H1 (cell line): Measurements from ENCODE around the gene SEC61A1. TPM values are rescaled to one million over a fixed set of nuclear protein-coding genes. Genes with fewer than 3 reads are reported as not detected.

ENCODE experiments used
- CTCF ChIA-PET: fragments of 300-600 bp; sonication (Branson Sonifier 250); formaldehyde crosslinking; loops from one replicate; lab custom pipeline; 2021; ENCODE audit not compliant: partially characterized antibody; lab: Charles Lee
- POLR2A ChIA-PET: fragments of 300-600 bp; sonication (Branson Sonifier 250); formaldehyde crosslinking; loops from one replicate; lab custom pipeline; 2021; ENCODE audit warnings: inconsistent platforms; ENCODE audit not compliant: partially characterized antibody; lab: Charles Lee
- DNase-seq, 2 experiments: peaks; one replicate each; pipeline versions ENCODE4 v3.0.0 to v3.0.0-alpha.2; 2010 to 2022; ENCODE audit warnings: low spot score in 2 of 2, low read depth in 1 of 2, mixed read lengths in 1 of 2
- FAIRE-seq: peaks from 2 replicates; lab custom pipeline; 2011; peaks lifted over from hg19 to GRCh38; lab: Jason Lieb, UNC
- H2AFZ ChIP-seq: 2 replicates; pipeline ENCODE4 v1.8.1; 2012; ENCODE audit warnings: low read length, inconsistent platforms
- H2AK5ac ChIP-seq: 2 replicates; pipeline ENCODE4 v1.6.1; 2013; ENCODE audit warnings: low read depth, low read length
- H2BK120ac ChIP-seq: replicated peaks from 2 replicates; pipeline ENCODE3; 2013; ENCODE audit warnings: low read depth, low read length, inconsistent platforms
- H2BK12ac ChIP-seq: 2 replicates; pipeline ENCODE4 v1.6.1; 2013; ENCODE audit warnings: low read depth, low read length
- H2BK15ac ChIP-seq: 2 replicates; pipeline ENCODE4 v1.6.1; 2013; ENCODE audit warnings: low read length
- H2BK20ac ChIP-seq: 2 replicates; pipeline ENCODE4 v1.6.1; 2013; ENCODE audit warnings: low read length
- H2BK5ac ChIP-seq: 2 replicates; pipeline ENCODE4 v1.6.1; 2013; ENCODE audit warnings: low read depth, low read length
- H3K14ac ChIP-seq: 2 replicates; pipeline ENCODE4 v1.6.1; 2013; ENCODE audit warnings: inconsistent platforms; ENCODE audit not compliant: insufficient read length
- H3K18ac ChIP-seq: 2 replicates; pipeline ENCODE4 v1.6.1; 2013; ENCODE audit warnings: low read length; ENCODE audit errors: extremely low read depth
- H3K23ac ChIP-seq: 2 replicates; pipeline ENCODE4 v1.6.1; 2013; ENCODE audit warnings: inconsistent platforms; ENCODE audit not compliant: insufficient read length
- H3K23me2 ChIP-seq: 2 replicates; pipeline ENCODE4 v1.6.1; 2013; ENCODE audit warnings: low read depth, low read length
- H3K27ac ChIP-seq: 2 replicates; pipeline ENCODE4 v1.6.1; 2011; ENCODE audit warnings: low read depth, low read length, inconsistent platforms
- H3K27me3 ChIP-seq, 4 experiments: replicated peaks in 1 of 4; 1 replicate in 1 of 4; 2 replicates in 3 of 4; pipeline versions ENCODE4 v1.6.1 to v1.8.1; 2011 to 2013; ENCODE audit warnings: low read length in 3 of 4, mild to moderate bottlenecking in 3 of 4, inconsistent platforms in 2 of 4, mixed read lengths in 2 of 4, moderate library complexity in 1 of 4; ENCODE audit not compliant: control insufficient read depth in 3 of 4, insufficient read depth in 3 of 4; ENCODE audit errors: extremely low read depth in 1 of 4
- H3K36me3 ChIP-seq, 4 experiments: 2 replicates each; pipeline versions ENCODE4 v1.6.1 to v1.8.1; 2011 to 2013; ENCODE audit warnings: mild to moderate bottlenecking in 4 of 4, low read length in 3 of 4, moderate library complexity in 2 of 4, control low read depth in 1 of 4, inconsistent platforms in 1 of 4; ENCODE audit not compliant: insufficient read depth in 4 of 4, control insufficient read depth in 2 of 4
- H3K4ac ChIP-seq: replicated peaks from 2 replicates; pipeline ENCODE3; 2013; ENCODE audit warnings: low read length, low read depth, mixed read lengths, inconsistent platforms; ENCODE audit not compliant: insufficient read length
- H3K4me1 ChIP-seq, 4 experiments: replicated peaks in 1 of 4; 1 replicate in 1 of 4; 2 replicates in 3 of 4; pipeline versions ENCODE4 v1.6.1 to v1.8.1; 2011 to 2013; ENCODE audit warnings: low read length in 3 of 4, inconsistent platforms in 2 of 4, mixed read lengths in 1 of 4; ENCODE audit not compliant: insufficient read depth in 4 of 4, control insufficient read depth in 3 of 4
- H3K4me2 ChIP-seq, 2 experiments: 2 replicates each; pipeline versions ENCODE4 v1.6.1 to v1.8.1; 2011 to 2013; ENCODE audit warnings: low read depth in 2 of 2, low read length in 2 of 2, control low read depth in 1 of 2, inconsistent platforms in 1 of 2, mild to moderate bottlenecking in 1 of 2; ENCODE audit not compliant: insufficient read depth in 1 of 2
- H3K4me3 ChIP-seq, 4 experiments: fragments of 200-600, 300-600 bp in 1 of 4; sonication (generic), shearing (Covaris generic), sonication (Bioruptor Twin) in 1 of 4; 2 replicates each; pipeline versions ENCODE4 v1.5.1 to v1.8.1; 2011 to 2016; ENCODE audit warnings: low read length in 4 of 4, low read depth in 3 of 4, control low read depth in 2 of 4, inconsistent platforms in 2 of 4, mild to moderate bottlenecking in 2 of 4, mixed read lengths in 1 of 4, moderate library complexity in 1 of 4; ENCODE audit not compliant: insufficient read depth in 2 of 4; ENCODE audit errors: extremely low read depth in 1 of 4
- H3K56ac ChIP-seq: replicated peaks from 2 replicates; pipeline ENCODE3; 2013; ENCODE audit warnings: low read depth, mild to moderate bottlenecking, mixed read lengths, low read length, inconsistent platforms; ENCODE audit not compliant: insufficient read length
- H3K79me1 ChIP-seq: 2 replicates; pipeline ENCODE4 v1.6.1; 2013; ENCODE audit warnings: low read depth, low read length, control low read depth
- H3K79me2 ChIP-seq, 2 experiments: 2 replicates each; pipeline versions ENCODE4 v1.6.1 to v1.8.1; 2012 to 2013; ENCODE audit warnings: low read length in 2 of 2, mild to moderate bottlenecking in 2 of 2, inconsistent platforms in 1 of 2; ENCODE audit not compliant: insufficient read depth in 2 of 2, control insufficient read depth in 1 of 2
- H3K9ac ChIP-seq, 4 experiments: replicated peaks in 1 of 4; 1 replicate in 1 of 4; 2 replicates in 3 of 4; pipeline versions ENCODE4 v1.6.1 to v1.8.1; 2011 to 2013; ENCODE audit warnings: low read depth in 3 of 4, low read length in 3 of 4, control low read depth in 2 of 4, mild to moderate bottlenecking in 2 of 4, moderate library complexity in 2 of 4, inconsistent platforms in 1 of 4; ENCODE audit errors: extremely low read depth in 1 of 4
- H3K9me3 ChIP-seq, 2 experiments: 2 replicates each; pipeline versions ENCODE4 v1.6.1 to v1.8.1; 2012 to 2013; ENCODE audit warnings: mild to moderate bottlenecking in 2 of 2, moderate library complexity in 2 of 2, control low read depth in 1 of 2, inconsistent platforms in 1 of 2, low read depth in 1 of 2, low read length in 1 of 2, mixed read lengths in 1 of 2; ENCODE audit not compliant: insufficient read depth in 2 of 2
- H4K20me1 ChIP-seq, 2 experiments: replicated peaks in 1 of 2; 2 replicates each; pipeline versions ENCODE3 to v1.8.1; 2011 to 2013; ENCODE audit warnings: inconsistent platforms in 2 of 2, low read length in 2 of 2, mild to moderate bottlenecking in 1 of 2; ENCODE audit not compliant: insufficient read depth in 2 of 2, control insufficient read depth in 1 of 2
- H4K5ac ChIP-seq: 2 replicates; pipeline ENCODE4 v1.6.1; 2013; ENCODE audit warnings: low read length, low read depth, mixed read lengths, inconsistent platforms; ENCODE audit not compliant: insufficient read length
- H4K8ac ChIP-seq: 2 replicates; pipeline ENCODE4 v1.8.0; 2013; ENCODE audit warnings: mild to moderate bottlenecking, moderate library complexity, low read length, inconsistent platforms; ENCODE audit not compliant: insufficient read depth; ENCODE audit errors: extremely low read depth
- H4K91ac ChIP-seq: replicated peaks from 2 replicates; pipeline ENCODE3; 2013; ENCODE audit warnings: low read length, mixed read lengths, inconsistent platforms; ENCODE audit not compliant: insufficient read length
- CHD1 ChIP-seq: IDR thresholded peaks from 2 replicates; pipeline ENCODE4 v1.6.1; 2012; ENCODE audit warnings: low read depth, low read length, improper control_type of control experiment
- CTCF ChIP-seq, 3 experiments: IDR thresholded peaks; 1 replicate in 2 of 3; 2 replicates in 1 of 3; pipeline versions ENCODE4 v1.5.1 to v1.6.1; 2011; ENCODE audit warnings: low read length in 3 of 3, mild to moderate bottlenecking in 3 of 3, inconsistent platforms in 2 of 3, low read depth in 1 of 3, moderate library complexity in 1 of 3; ENCODE audit not compliant: insufficient read depth in 1 of 3; ENCODE audit errors: control extremely low read depth in 1 of 3
- EGR1 ChIP-seq: IDR thresholded peaks from 2 replicates; pipeline ENCODE4 v1.6.1; 2011; ENCODE audit warnings: low read depth, low read length, borderline replicate concordance
- KDM4A ChIP-seq: IDR thresholded peaks from one replicate; pipeline ENCODE4 v1.7.1; 2012; ENCODE audit warnings: low read depth, mild to moderate bottlenecking, moderate library complexity, low read length, inconsistent platforms; ENCODE audit not compliant: severe bottlenecking
- KDM5A ChIP-seq: fragments of 200-600 bp; IDR thresholded peaks from 2 replicates; pipeline ENCODE4 v1.7.1; 2012; ENCODE audit warnings: mild to moderate bottlenecking, low read length, inconsistent platforms, mixed read lengths
- MAFK ChIP-seq: IDR thresholded peaks from 2 replicates; pipeline ENCODE4 v1.6.1; 2012; ENCODE audit warnings: low read depth, mild to moderate bottlenecking, improper control_type of control experiment, low read length
- PHF8 ChIP-seq: fragments of 200-600 bp; sonication (generic); conservative IDR thresholded peaks from 2 replicates; pipeline ENCODE4 v1.7.1; 2012; ENCODE audit warnings: low read depth, mild to moderate bottlenecking, inconsistent platforms, low read length, moderate library complexity
- POU5F1 ChIP-seq: IDR thresholded peaks from 2 replicates; pipeline ENCODE4 v1.6.1; 2011; ENCODE audit warnings: low read depth, mild to moderate bottlenecking, low read length, moderate library complexity
- RBBP5 ChIP-seq: IDR thresholded peaks from 2 replicates; pipeline ENCODE4 v1.7.1; 2012; ENCODE audit warnings: low read depth, mild to moderate bottlenecking, inconsistent platforms, low read length, moderate library complexity, borderline replicate concordance
- SIX5 ChIP-seq: IDR thresholded peaks from 2 replicates; pipeline ENCODE4 v1.6.1; 2011; ENCODE audit warnings: mild to moderate bottlenecking, low read depth, low read length
- SRF ChIP-seq: IDR thresholded peaks from 2 replicates; pipeline ENCODE4 v1.6.1; 2011; ENCODE audit warnings: mild to moderate bottlenecking, low read depth, low read length, moderate library complexity
- TEAD4 ChIP-seq: IDR thresholded peaks from 2 replicates; pipeline ENCODE4 v1.6.1; 2012; ENCODE audit warnings: low read depth, low read length, inconsistent platforms, mixed read lengths
- WGBS, 2 experiments: shearing (Covaris generic) in 1 of 2; methylation state at CpG; one replicate each; pipeline versions ENCODE4 v1.1.6 to v1.1.7; 2013 to 2015; ENCODE audit warnings: low lambda C conversion rate in 2 of 2, mixed read lengths in 2 of 2, inconsistent platforms in 1 of 2, low coverage in 1 of 2, missing lambda C conversion rate in 1 of 2; ENCODE audit not compliant: insufficient replicate concordance in 2 of 2, insufficient coverage in 1 of 2, insufficient read length in 1 of 2; ENCODE audit errors: extremely low coverage in 1 of 2, missing lambda C conversion rate in 1 of 2; 5-methylcytosine and 5-hydroxymethylcytosine counted together
- polyA plus RNA-seq, 7 experiments: library from polyadenylated mRNA; depleted of rRNA in 3 of 7; stranded (reverse) in 5 of 7; unstranded in 2 of 7; fragments of >200 nt in 5 of 7; fragments of 200-250 nt in 2 of 7; gene quantifications; 1 replicate in 5 of 7; 2 replicates in 1 of 7; 4 replicates in 1 of 7; pipeline versions ENCODE4 v1.2.1 to v1.2.3, GENCODE V29; 2011 to 2013; ENCODE audit warnings: missing spikeins in 2 of 7, mixed read lengths in 2 of 7
- total RNA-seq: library from RNA; stranded (reverse); fragmentation: NEBNext Ultra II Directional; extraction: Animal tissue kit (Norgen Biotek cat#: 25700); gene quantifications from 2 replicates; pipeline ENCODE4 v1.2.1, GENCODE V29; 2021

The SEC61A1 gene
- total and polyA plus RNA-seq, 2 of the 8 experiments (the other 6 are each of a cell fraction or from before 2014, with no cell fraction given): 133 to 165 TPM

- Histone ChIP-seq H2BK120ac (no peak overlapping the region), H2BK15ac (no peak overlapping the region), H2BK20ac (no peak overlapping the region), H3K23ac (no peak overlapping the region), H3K4me1 (no peaks in the 10 kb centered on the region), H3K79me1 (peaks cover 4% of the 10 kb centered on the region; the same call in 1 of the 2 replicates), H3K27ac (no peak overlapping the region), H2AFZ (no peak overlapping the region), H2BK5ac (no peak overlapping the region), H3K4me3 (no peak overlapping the region), H4K91ac (no peak overlapping the region), H3K23me2 (no peaks in the 10 kb centered on the region), H4K8ac (no peak overlapping the region), H2AK5ac (no peak overlapping the region), H2BK12ac (no peak overlapping the region), H3K9ac (no peak overlapping the region), H4K20me1 (peaks cover 9 to 20% of the 10 kb centered on the region in 2 experiments), H3K79me2 (no peaks in the 10 kb centered on the region), H3K18ac (no peak overlapping the region), H3K4ac (no peak overlapping the region), H3K56ac (no peak overlapping the region), H3K9me3 (no peaks in the 10 kb centered on the region), H3K14ac (no peak overlapping the region), H3K36me3 (peaks cover 44 to 89% (median 82%) of the 10 kb centered on the region in 4 experiments), H3K27me3 (no peaks in the 10 kb centered on the region), H3K4me2 (no peak overlapping the region), H4K5ac (no peak overlapping the region)
- ChIA-PET POLR2A (interaction anchor here (1.5 kb wide), 1 partner anchor 14 kb away, joined by 5 read pairs; no protein-coding TSS in a partner anchor), CTCF (interaction anchor here (0.6 to 7.1 kb wide), 23 partner anchors 9 to 465 kb away, joined by 3 to 62 read pairs (median 3); partner anchors contain the start of gene SEC61A1)
- 87% methylated on average over 7 of the region's 7 CpGs; no CpG with 5 or more reads in 1 of the 2 experiments for WGBS, 2 experiments
- no peak for FAIRE-seq
- no peak for DNase-seq
- no peak for TF ChIP-seq SRF
- TF ChIP-seq KDM4A: no peak
- TF ChIP-seq SIX5: no peak
- TF ChIP-seq PHF8: no peak
- no peak for TF ChIP-seq RBBP5
- no peak for TF ChIP-seq KDM5A
- no peak for TF ChIP-seq POU5F1
- TF ChIP-seq CHD1: no peak
- no peak for TF ChIP-seq MAFK
- TF ChIP-seq TEAD4: no peak
- no peak for TF ChIP-seq EGR1
- TF ChIP-seq CTCF (IDR thresholded peaks at IDR 0.05; ENCODE audit: control extremely low read depth in 1 of 3, insufficient read depth in 1 of 3, low read depth in 1 of 3, low read length in 3 of 3): no peak
These were observed 15.3 kb downstream of the SEC61A1 start for GRCh38 chr3:128067489-128067888.
